Measurements from ENCODE around the gene SORT1.

SORT1 gene

DNA sequence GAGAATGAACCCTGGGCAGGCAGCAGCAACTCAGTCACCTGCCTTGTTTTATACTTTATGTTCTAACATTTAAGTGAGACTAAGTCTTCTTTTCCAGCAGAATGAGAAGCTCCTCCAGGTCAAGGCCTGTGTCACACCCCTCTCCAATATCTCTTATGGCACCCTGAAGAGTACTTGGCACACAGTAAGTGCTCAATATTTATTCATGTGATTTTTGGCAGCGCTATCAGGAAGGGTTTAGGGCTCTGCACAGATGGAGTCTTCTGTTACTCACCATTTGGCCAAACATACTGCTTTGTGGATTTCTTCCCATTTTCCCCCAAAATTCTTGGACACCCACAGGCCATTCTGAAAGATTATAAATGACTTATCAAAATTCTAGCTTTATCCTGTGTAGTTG, 47.1 kb downstream of the SORT1 start (continued):
- no peak for TF ChIP-seq ZNF8 (CRISPR knock-in tag; IDR thresholded peaks at IDR 0.05)
- TF ChIP-seq RARB (CRISPR knock-in tag; IDR thresholded peaks at IDR 0.05) = no peak
- TF ChIP-seq CREB5 (CRISPR knock-in tag; IDR thresholded peaks at IDR 0.05; ENCODE audit: low read depth) = no peak
- TF ChIP-seq ZNF70 (CRISPR knock-in tag; IDR thresholded peaks at IDR 0.05) = no peak

- no peak for ATAC-seq
- no peak for TF ChIP-seq ZNF565 (CRISPR knock-in tag; conservative IDR thresholded peaks at IDR 0.05; ENCODE audit: low read depth)
- no peak for TF ChIP-seq TOX (CRISPR knock-in tag; IDR thresholded peaks at IDR 0.05; ENCODE audit: borderline replicate concordance)
- TF ChIP-seq RARB (CRISPR knock-in tag; IDR thresholded peaks at IDR 0.05) = no peak
- no peak for TF ChIP-seq CSRNP3 (CRISPR knock-in tag; IDR thresholded peaks at IDR 0.05)
- TF ChIP-seq PPARA (CRISPR knock-in tag; IDR thresholded peaks at IDR 0.05; ENCODE audit: borderline replicate concordance) = no peak
- no peak for TF ChIP-seq ZFP30 (CRISPR knock-in tag; IDR thresholded peaks at IDR 0.05)
These were observed 47.5 kb downstream of the SORT1 start for GRCh38 chr1:109350182-109350581.

DNA sequence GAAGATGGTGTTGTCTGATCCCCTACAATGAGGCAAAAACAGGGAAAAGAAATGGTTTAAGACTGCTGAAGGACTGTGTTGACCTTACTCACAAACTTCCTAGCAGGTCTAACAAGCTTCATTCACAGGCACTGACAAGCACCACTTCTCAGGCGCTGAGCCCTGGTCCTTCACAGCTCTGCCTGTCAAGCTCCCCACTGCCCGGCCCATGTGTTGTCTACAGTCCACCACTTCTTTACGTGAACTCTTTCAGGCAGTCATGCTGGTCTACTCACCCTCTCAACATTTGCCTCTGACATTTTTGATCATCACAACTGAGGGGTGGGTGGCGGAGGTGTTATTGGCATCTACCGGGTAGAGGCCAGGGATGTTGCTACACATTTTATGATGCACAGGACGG, 50.2 kb downstream of the SORT1 start:
- ATAC-seq = no peak
- TF ChIP-seq BACH2 (CRISPR knock-in tag; IDR thresholded peaks at IDR 0.05; ENCODE audit: borderline replicate concordance) = no peak

- no peak for ATAC-seq
These were observed 55.5 kb downstream of the SORT1 start for GRCh38 chr1:109341944-109342930.

GRCh38 chr1:109338608-109339007, 59.1 kb downstream of the SORT1 start:
- no peak for ATAC-seq
- no peak for TF ChIP-seq ZNF70 (CRISPR knock-in tag; IDR thresholded peaks at IDR 0.05)
- TF ChIP-seq CSRNP3 (CRISPR knock-in tag; IDR thresholded peaks at IDR 0.05) = no peak
- no peak for TF ChIP-seq ZFP3 (CRISPR knock-in tag; IDR thresholded peaks at IDR 0.05)
- TF ChIP-seq ARNTL (CRISPR knock-in tag; IDR thresholded peaks at IDR 0.05; ENCODE audit: borderline replicate concordance, low read depth) = no peak
- TF ChIP-seq CREB5 (CRISPR knock-in tag; IDR thresholded peaks at IDR 0.05; ENCODE audit: low read depth) = no peak
- no peak for TF ChIP-seq ZNF8 (CRISPR knock-in tag; IDR thresholded peaks at IDR 0.05)
- no peak for TF ChIP-seq GLIS3 (CRISPR knock-in tag; IDR thresholded peaks at IDR 0.05)
- no peak for TF ChIP-seq ZNF565 (CRISPR knock-in tag; conservative IDR thresholded peaks at IDR 0.05; ENCODE audit: low read depth)
- no peak for TF ChIP-seq ISL1 (CRISPR knock-in tag; IDR thresholded peaks at IDR 0.05)

More at GRCh38 chr1:109341944-109342930, 55.5 kb downstream of the SORT1 start:
- TF ChIP-seq ZNF8 (CRISPR knock-in tag; IDR thresholded peaks at IDR 0.05) = no peak
- TF ChIP-seq ZFP3 (CRISPR knock-in tag; IDR thresholded peaks at IDR 0.05) = no peak
- TF ChIP-seq ZNF565 (CRISPR knock-in tag; conservative IDR thresholded peaks at IDR 0.05; ENCODE audit: low read depth) = no peak
- TF ChIP-seq OSR1 (CRISPR knock-in tag; IDR thresholded peaks at IDR 0.05) = no peak

DNA sequence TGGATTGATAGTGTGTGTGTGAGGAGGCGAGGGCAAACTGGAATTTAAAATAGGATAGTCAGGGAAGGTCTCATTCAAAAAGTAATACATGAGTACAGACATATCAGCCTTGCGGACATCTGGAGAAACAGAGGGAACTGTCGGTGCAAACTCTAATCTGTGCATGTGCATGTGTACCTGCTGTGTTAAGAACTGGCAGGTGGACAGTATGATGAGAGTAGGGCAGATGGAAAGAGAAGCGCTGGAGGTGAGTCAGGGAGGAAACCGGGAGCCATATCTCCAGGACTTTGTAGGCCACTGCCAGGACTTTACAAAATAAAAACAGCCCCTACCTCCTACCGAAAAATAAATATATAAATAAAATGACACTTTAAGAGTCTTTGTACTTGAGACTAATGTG, 59.6 kb downstream of the SORT1 start:
- TF ChIP-seq ESRRG (CRISPR knock-in tag; IDR thresholded peaks at IDR 0.05) = no peak
- TF ChIP-seq TSHZ2 (CRISPR knock-in tag; IDR thresholded peaks at IDR 0.05) = no peak
- TF ChIP-seq OSR1 (CRISPR knock-in tag; IDR thresholded peaks at IDR 0.05) = no peak
- TF ChIP-seq BACH2 (CRISPR knock-in tag; IDR thresholded peaks at IDR 0.05; ENCODE audit: borderline replicate concordance) = no peak
- no peak for ATAC-seq

All from SK-N-SH treated with all-trans-retinoic acid at 6 μM for 48 hours (cell line).